Endothelial cell of umbilical vein (primary cell): ENCODE results near the gene ZDHHC18.

Experiments used
- EZH2 ChIP-seq: IDR thresholded peaks from 2 replicates; pipeline ENCODE4 v1.6.1; 2012; ENCODE audit warnings: borderline replicate concordance, low read depth, mild to moderate bottlenecking, moderate library complexity, low read length, inconsistent platforms; ENCODE audit not compliant: severe bottlenecking
- FOS ChIP-seq: IDR thresholded peaks from 2 replicates; pipeline ENCODE4 v1.6.1; 2011; ENCODE audit warnings: mild to moderate bottlenecking, low read length, moderate library complexity, borderline replicate concordance; ENCODE audit not compliant: insufficient read depth
- MYC ChIP-seq: IDR thresholded peaks from one replicate; pipeline ENCODE4 v1.6.1; 2011; ENCODE audit warnings: mild to moderate bottlenecking, low read depth, low read length
- POLR2A ChIP-seq: IDR thresholded peaks from 2 replicates; pipeline ENCODE4 v1.6.1; 2012; ENCODE audit warnings: low read depth, mild to moderate bottlenecking, control low read depth, low read length
- POLR2AphosphoS5 ChIP-seq: IDR thresholded peaks from 2 replicates; pipeline ENCODE4 v1.6.1; 2012; ENCODE audit warnings: low read depth, mild to moderate bottlenecking, control low read depth, low read length, moderate library complexity; ENCODE audit not compliant: insufficient read depth
- TF ChIP-seq, protein P1 (sequence below), 2 donors: IDR thresholded peaks; 1 replicate in 1 of 2; 2 replicates in 1 of 2; pipeline ENCODE4 v1.5.1; 2011; ENCODE audit warnings: low read length in 2 of 2, mild to moderate bottlenecking in 2 of 2, moderate library complexity in 2 of 2, control low read depth in 1 of 2, inconsistent platforms in 1 of 2, low read depth in 1 of 2; ENCODE audit not compliant: insufficient read depth in 1 of 2; ENCODE audit errors: extremely low read depth in 1 of 2

DNA sequence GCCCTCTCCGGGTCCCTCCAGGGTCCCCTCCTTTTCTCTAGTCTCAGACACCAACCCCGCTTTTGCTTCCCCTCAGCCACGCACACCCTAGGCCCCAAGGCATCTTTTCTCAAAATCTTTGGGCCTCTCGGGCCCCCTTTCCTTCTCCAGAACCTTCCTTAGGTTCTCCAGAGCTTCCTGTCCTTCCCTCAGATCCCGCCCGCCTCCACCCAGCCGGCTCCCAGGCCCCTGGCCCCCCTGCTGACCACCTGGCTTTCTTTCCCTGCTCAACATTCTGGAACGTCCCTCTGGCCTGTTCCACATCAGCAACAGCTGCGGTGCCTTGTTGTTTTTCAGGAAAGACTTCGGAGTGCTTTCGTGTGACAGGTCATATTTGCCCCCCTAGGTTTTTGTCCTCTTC lies 1.2 kb downstream of the ZDHHC18 start:
- TF ChIP-seq POLR2AphosphoS5 (no peak), POLR2A (no peak), EZH2 (no peak), MYC (no peak), FOS (no peak)
- TF ChIP-seq, protein P1, sequence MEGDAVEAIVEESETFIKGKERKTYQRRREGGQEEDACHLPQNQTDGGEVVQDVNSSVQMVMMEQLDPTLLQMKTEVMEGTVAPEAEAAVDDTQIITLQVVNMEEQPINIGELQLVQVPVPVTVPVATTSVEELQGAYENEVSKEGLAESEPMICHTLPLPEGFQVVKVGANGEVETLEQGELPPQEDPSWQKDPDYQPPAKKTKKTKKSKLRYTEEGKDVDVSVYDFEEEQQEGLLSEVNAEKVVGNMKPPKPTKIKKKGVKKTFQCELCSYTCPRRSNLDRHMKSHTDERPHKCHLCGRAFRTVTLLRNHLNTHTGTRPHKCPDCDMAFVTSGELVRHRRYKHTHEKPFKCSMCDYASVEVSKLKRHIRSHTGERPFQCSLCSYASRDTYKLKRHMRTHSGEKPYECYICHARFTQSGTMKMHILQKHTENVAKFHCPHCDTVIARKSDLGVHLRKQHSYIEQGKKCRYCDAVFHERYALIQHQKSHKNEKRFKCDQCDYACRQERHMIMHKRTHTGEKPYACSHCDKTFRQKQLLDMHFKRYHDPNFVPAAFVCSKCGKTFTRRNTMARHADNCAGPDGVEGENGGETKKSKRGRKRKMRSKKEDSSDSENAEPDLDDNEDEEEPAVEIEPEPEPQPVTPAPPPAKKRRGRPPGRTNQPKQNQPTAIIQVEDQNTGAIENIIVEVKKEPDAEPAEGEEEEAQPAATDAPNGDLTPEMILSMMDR (IDR thresholded peaks at IDR 0.05; ENCODE audit: extremely low read depth in 1 of 2, insufficient read depth in 1 of 2, low read depth in 1 of 2, low read length in 2 of 2), result no peak
